HG03135 (cell line): ENCODE results near the gene PPP2R2D.

Experiments
- ATAC-seq: cut with Tn5 transposase; IDR thresholded peaks from one replicate; pipeline ENCODE4 v1.9.1; 2021; ENCODE audit warnings: mild to moderate bottlenecking, moderate library complexity; ENCODE audit not compliant: unreplicated experiment

The PPP2R2D gene

GRCh38 chr10:131886237-131886636 is 14.6 kb upstream of the PPP2R2D start:
- ATAC-seq: no peak

DNA sequence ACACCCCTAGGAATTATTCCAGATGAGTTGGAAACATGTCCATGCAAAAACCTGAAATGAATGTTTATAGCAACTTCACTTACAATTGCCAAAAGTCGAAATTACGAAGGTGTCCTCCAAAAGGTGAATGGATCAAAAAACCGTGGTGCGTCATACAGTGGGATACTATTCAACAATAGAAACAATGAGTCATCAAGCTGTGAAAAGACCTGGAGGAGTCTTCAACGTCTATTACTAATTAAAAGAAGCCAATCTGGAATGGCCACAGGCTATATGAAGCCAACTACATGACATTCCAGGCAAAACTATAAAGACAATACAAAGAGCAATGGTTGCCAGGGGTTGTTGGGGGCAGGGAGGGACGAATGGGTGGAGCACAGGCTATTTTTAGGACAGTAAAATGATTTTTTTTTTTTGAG is 12.6 kb upstream of the PPP2R2D start:
- ATAC-seq: no peak

DNA sequence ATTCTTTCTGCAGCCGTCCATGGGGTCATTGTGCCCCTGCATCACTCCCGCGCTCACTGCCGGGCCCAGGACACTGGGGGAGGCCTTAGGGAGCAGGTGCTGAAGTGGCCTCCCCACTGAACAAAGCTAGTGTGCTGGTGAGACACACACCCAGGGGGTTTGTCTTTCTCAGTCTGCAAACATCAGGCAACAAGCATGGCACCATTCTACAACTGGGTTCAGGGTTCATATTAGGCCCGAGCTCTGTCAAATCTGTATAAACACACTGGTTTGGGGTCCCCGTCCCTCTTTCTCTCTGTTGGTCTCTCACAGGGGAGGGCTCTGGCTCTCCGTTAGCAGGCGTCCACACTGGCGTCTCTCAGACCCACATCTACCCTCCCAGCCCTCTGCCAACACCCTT is 11.1 kb upstream of the PPP2R2D start:
- no peak for ATAC-seq

DNA sequence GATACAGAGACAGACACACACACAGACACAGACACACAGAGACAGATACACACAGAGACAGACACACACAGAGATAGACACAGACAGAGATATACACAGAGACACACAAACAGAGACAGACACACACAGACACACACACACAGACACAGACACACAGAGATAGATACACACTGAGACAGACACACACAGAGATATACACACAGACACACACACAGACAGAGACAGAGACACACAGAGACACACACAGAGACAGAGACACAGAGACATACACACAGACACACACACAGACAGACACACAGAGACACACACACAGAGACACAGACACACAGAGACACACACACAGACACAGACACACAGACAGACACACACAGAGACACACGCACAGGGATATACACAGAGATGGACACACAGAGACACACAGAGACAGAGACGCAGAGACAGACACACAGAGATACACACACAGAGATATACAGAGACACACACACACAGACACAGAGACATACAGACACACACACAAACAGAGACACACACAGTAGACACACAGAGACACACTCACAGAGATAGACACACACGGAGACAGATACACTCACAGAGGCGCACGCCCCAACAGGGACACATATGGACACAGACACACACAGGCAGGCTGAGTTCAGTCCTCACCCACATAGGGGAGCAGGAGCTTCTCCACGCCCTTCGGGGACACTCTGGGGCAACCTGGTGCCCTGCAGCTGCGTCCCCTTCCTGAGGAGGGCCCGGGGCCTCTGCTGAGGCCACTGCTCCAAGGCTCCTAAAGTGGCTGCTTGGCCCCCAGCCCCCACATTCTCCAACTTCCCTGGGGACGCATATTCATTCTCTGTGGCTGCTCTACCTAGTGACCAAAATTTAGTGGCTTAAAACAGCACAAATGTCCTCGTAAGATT is 10.3 kb upstream of the PPP2R2D start:
- no peak for ATAC-seq

DNA sequence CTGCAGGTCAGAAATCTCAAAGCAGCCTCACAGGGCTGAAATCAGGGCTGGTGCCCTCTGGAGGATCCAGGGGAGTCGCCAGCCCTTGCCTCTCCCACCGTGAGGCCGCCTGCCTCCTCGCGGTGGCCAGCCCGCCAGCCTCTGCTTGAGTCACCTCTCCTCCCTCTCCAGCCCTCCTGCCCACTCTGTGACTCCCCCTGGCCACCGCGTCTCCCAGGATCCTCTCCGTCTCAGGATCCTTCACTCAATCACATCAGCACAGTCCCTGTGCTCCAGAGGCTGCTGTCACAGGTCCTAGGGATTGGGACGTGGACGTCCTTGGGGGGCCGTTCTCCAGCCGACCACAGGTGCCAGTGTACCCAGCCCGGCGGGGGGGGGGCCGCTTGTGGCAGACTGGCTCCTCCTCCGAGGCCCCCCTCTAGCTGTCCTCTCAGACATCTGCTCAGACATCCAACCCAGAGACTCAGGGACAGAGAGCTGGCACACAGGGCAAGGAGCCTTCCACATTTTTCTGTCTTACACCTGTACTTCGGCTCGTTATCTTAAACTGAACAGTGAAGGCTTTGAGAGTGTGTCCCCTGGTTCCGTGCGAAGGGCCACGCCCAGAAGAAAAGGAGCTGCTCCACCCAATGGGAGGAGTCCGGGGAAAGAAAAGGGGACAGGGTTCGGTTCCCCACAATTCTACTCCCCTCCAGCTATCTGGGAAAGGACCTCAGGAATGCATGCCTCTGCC is 9.4 kb upstream of the PPP2R2D start:
- ATAC-seq: no peak

GRCh38 chr10:131891929-131892805 is 8.6 kb upstream of the PPP2R2D start:
- ATAC-seq: no peak

DNA sequence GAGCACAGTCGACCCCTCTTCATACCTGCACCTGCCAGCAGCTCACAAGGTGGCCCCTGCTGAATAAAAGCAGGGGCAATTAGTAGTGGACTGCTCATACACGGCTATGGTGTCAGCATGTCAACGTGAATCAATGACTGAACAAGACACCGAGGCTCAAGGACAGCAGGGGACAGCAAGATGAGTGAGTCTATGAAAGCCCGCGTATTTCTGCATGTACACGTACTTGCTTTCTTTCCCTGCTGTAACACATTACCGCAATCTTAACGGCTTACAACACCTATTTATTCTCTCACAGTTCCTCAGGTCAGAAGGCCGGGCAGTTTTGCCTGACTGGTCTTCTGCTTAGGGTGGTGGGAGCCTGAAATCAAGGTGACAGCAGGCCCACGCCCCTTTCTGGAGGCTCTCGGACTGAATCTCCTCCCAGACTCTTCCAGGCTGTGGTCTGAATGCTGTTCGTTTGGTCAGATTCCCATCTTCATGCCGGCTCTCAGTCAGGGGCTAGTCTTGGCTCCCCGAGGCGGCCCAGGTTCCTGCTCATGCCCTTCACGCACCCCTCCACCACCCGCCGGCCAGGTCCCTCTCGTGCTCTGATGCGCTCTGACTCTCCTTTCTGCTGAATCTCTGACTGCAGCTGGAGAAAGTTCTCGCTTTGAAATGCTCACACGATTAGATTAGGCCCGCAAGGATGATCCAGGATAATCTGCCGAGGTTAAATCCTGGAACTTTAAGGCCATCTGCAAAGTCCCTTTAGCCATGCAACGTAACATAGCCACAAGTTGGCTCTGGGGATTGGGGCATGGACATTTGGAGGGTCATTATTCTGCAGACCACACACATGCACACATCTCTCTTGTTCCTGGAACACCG is 7.8 kb upstream of the PPP2R2D start:
- ATAC-seq: no peak

DNA sequence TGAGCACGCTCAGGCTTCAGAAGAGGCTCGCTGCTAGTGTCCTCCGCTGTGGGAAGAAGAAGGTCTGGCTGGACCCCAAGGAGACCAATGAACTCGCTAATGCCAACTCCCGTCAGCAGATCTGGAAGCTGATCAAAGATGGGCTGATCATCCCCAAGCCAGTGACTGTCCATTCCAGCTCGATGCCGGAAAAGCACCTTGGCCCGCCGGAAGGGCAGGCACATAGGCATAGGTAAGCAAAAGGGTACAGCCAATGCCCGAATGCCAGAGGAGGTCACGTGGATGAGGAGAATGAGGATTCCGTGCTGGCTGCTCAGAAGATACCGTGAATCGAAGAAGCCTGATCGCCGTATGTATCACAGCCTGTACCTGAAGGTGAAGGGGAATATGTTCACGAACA is 5.7 kb upstream of the PPP2R2D start:
- ATAC-seq: no peak

DNA sequence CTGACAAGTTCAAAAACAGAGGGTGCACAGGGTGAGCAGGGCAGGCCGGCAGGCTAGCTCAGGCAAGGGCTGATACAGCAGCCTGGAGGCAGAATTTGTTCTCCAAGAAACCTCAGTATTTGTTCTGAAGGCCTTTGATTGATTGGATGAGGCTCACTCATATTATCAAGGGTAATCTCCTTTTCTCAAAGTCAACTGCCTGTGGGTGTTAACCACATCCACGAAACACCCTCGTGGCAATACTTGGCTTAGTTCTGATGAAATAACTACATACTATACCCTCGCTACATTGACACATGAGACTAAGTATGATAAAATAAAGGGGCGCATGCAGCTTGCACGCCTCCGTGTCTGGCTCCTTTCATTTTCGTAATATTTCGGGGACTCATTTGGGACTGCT is 4.4 kb upstream of the PPP2R2D start:
- ATAC-seq: no peak

- ATAC-seq: no peak
Measured at GRCh38 chr10:131897297-131897899, 3.4 kb upstream of the PPP2R2D start.

- no peak for ATAC-seq
Measured at GRCh38 chr10:131898061-131898460, 2.7 kb upstream of the PPP2R2D start.

- no peak for ATAC-seq
Measured at GRCh38 chr10:131898713-131899112, 2.1 kb upstream of the PPP2R2D start.

- ATAC-seq: no peak
Measured at GRCh38 chr10:131899116-131899690, 1.6 kb upstream of the PPP2R2D start.

DNA sequence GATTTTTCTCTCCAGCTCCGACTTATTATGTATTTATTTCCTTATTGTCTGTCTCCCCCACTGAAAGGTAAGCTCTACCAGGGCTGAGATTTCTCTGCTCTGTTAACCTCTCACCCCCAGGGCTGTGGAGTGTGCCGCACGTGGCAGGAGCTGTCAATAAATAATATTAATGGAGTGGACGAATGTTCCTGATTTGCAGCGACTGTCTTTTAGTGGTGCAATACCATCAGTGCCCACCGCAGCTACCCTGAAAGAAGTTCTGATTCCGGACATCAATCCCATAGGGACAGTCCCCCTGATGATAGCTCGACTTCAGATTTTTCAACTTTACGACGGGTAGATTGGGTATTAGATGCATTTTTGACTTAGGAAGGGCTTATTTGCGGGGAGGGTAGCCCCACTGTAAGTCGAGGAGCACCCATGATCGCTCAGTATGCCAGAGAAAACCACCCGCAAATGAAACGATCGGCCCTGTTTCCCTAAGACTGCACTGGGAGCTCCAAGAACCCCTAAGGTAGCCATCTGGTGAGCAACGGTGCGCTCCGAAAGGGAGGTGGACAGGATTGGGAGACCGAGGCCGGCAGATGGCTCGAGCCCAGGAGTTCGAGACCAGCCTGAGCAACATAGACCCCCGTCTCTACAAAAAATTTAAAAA is 986 bp upstream of the PPP2R2D start:
- ATAC-seq: no peak

GRCh38 chr10:131901181-131901829 is 497 bp downstream of the PPP2R2D start:
- peak; percentile 25 for ATAC-seq

GRCh38 chr10:131902211-131902610 is 1.4 kb downstream of the PPP2R2D start:
- ATAC-seq: no peak

GRCh38 chr10:131902691-131903090 is 1.9 kb downstream of the PPP2R2D start:
- no peak for ATAC-seq

DNA sequence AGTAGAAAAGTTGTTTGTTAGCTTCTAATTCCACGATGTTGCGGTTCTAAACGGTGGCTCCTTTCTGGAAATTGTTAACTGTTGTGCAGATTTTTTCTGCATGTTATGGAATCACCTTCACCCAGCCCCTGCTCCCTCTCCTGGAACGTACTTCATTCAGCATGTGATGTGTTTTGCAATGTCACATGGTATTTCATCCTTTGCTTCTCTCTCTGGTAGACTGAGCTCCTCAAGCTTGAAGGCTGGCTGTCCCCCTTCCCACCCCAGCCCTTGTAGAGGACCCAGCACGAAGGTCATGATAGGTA is 4.4 kb downstream of the PPP2R2D start:
- no peak for ATAC-seq
